KOPT-K1 (cell line): ENCODE measurements around the gene HK1.

Source experiments
- H3K27ac ChIP-seq: fragments of 200-600 bp; sonication (generic); 2 replicates; pipeline ENCODE4 v1.5.1; 2016; ENCODE audit warnings: antibody characterized with exemption, mild to moderate bottlenecking, low read depth, low read length; ENCODE audit not compliant: poor library complexity, severe bottlenecking
- H3K36me3 ChIP-seq: fragments of 200-600 bp; sonication (generic); 2 replicates; pipeline ENCODE4 v1.5.1; 2017; ENCODE audit warnings: antibody characterized with exemption, mild to moderate bottlenecking, low read length, moderate library complexity; ENCODE audit not compliant: insufficient read depth
- H3K9me3 ChIP-seq: fragments of 200-600 bp; sonication (generic); 2 replicates; pipeline ENCODE4 v1.5.1; 2017; ENCODE audit warnings: antibody characterized with exemption, low read length, mild to moderate bottlenecking; ENCODE audit not compliant: insufficient read depth, poor library complexity, severe bottlenecking

The HK1 gene

DNA sequence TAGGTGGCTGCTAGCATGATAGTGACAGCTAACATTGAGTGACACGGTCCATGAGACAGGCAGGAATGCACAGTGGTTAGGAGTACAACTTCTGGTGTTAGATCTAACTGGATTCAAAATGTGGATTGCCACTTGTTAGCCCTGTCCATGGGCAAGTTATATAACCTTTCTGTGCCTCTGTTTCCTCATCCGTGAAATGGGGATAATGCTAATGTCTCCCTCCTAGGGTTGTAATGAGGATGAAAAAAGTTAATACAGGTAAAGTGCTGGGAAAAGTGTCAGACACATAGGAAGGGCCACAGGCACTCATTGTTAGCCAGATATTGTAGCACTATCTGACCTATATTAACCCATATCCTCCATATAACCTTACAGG, 96.6 kb downstream of the HK1 start:
- peaks cover 98% of the 10 kb centered on the region for H3K36me3 ChIP-seq
- no peak overlapping the region for H3K27ac ChIP-seq

DNA sequence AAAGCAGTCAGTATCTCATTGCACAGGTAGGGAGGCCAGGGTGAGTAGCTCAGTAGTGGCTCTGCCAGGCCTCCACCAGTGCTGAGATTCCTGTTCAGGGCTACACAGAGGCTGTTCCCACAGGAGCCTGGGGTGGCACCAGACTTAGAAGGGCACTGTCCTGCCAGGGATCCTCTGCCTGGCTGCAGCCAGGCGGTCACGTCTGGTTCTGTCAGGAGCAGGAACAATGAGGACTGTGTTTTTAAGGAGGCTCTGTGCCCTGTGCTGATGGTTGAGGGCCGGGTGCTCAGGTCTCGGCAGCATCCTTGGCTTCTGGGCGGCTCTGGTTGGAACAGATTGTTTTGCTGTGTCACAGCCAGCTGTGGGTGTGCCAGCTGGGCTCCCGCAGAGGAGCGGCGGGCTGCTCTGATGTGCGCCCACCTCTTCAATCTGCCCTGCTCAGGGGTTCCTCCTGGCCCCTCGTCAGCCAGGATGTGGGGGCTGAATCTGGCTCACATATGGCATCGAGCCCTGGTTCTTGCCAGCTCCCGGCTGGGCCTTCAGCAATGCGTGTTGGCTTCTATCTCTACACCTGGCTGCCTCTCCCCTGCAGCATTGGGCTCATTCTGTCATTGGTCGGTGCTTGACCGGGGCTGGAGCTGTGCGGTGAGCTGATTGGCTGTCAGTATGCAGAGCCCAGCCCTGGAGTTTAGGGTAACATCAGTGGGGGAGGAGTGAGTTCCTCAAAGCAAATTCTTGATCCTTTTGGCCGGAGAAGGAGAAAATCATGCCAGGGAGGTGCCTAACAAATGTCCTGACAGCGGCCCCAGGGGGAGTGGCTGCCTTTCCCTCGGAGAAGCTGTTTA, 97.2 kb downstream of the HK1 start:
- peaks cover 98% of the 10 kb centered on the region for H3K36me3 ChIP-seq
- no peak overlapping the region for H3K27ac ChIP-seq
- no peaks in the 10 kb centered on the region for H3K9me3 ChIP-seq

More for the DNA sequence above, 96.6 kb downstream of the HK1 start:
- H3K9me3 ChIP-seq: no peaks in the 10 kb centered on the region

DNA sequence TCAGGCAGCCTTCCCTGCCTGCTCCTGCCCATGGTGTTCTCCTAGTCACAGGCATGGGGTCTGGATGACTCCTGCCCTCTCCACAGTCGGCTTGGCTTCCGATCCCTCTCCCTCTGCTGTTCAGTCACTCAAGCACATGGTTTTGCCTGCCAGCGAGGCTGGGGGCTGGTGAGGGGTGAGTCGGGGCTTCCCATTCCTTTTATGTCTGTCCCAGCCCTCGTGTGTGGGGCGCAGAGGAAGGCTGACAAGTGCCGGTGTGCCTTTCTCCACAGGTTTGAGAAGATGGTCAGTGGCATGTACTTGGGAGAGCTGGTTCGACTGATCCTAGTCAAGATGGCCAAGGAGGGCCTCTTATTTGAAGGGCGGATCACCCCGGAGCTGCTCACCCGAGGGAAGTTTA, 98.4 kb downstream of the HK1 start:
- Histone ChIP-seq H3K36me3 (peaks cover 98% of the 10 kb centered on the region), H3K27ac (no peak overlapping the region), H3K9me3 (no peaks in the 10 kb centered on the region)

DNA sequence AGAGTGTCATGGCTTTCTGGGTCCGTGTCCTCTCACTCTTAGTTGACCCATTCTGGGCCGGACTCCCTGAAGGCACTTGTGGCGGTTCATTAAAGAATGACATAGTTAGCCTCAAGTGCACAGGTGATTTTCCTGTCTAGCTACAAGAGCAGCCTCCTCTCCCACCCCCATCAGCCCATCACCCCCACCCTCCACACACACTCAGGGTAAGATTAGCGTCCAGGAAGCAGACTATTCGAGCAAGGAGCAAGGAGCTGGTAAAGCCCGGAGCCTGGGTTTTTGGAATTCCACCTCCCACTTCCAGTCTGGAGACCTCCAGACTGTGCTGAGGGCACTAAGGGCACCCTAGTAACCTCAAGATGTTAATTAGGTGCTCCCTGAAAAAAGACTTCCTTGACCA, 98.9 kb downstream of the HK1 start:
- Histone ChIP-seq H3K36me3 (peaks cover 98% of the 10 kb centered on the region), H3K9me3 (no peaks in the 10 kb centered on the region), H3K27ac (no peak overlapping the region)

DNA sequence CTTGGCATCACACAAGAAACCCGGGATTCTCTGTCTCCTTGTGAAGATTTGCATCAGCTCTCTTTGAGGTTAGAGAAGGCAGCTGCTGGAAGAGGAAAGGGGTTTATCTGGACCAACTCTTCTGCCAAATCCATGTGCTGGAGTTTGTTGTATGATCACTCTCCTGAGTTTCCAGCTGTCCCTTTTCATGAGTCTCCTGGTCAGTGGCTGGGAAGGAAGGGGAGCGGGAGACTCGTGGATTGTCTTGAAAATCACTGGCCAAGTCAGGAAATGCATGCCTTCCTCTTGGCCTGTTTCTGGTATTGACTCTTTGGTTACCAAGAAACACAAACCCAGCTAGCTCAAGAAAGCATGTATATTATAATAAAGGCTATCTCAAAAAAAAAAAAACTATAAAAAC, 99.6 kb downstream of the HK1 start:
- H3K36me3 ChIP-seq: peaks cover 99% of the 10 kb centered on the region
- H3K27ac ChIP-seq: no peak overlapping the region

DNA sequence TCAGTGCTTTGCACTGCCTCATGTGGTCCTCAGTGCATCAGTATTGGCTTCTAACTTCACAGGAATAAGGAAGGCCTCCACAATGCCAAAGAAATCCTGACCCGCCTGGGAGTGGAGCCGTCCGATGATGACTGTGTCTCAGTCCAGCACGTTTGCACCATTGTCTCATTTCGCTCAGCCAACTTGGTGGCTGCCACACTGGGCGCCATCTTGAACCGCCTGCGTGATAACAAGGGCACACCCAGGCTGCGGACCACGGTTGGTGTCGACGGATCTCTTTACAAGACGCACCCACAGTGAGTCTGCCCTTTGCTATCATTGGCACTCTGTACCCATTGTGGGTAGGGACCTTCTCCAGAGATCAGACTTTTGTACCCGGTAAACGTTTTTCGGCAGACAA, 101.5 kb downstream of the HK1 start:
- Histone ChIP-seq H3K9me3 (no peaks in the 10 kb centered on the region), H3K27ac (no peak overlapping the region), H3K36me3 (peaks cover 99% of the 10 kb centered on the region)

More for the DNA sequence above, 99.6 kb downstream of the HK1 start:
- H3K9me3 ChIP-seq: no peaks in the 10 kb centered on the region

DNA sequence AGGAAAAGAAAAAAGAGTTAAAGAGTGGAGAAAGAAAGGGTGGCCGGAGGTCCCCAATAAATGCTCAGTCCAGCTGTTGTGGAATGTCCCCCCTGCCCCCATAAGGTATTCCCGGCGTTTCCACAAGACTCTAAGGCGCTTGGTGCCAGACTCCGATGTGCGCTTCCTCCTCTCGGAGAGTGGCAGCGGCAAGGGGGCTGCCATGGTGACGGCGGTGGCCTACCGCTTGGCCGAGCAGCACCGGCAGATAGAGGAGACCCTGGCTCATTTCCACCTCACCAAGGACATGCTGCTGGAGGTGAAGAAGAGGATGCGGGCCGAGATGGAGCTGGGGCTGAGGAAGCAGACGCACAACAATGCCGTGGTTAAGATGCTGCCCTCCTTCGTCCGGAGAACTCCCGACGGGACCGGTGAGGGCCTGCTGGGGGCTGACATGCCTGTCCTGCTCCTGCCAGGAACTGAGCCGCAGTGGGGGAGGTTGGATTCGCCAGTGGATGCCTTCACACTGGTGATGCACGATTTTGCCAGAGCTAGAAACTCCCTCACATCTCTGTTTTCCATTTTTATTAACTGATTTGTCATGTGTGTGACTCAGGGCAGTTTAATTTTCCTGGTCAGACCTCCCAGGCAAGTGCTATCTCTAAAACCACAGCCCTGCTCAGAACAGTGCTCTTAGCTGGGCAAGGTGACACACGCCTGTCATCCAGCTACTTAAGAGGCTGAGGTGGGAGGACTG, 104.3 kb downstream of the HK1 start:
- Histone ChIP-seq H3K27ac (no peak overlapping the region), H3K9me3 (no peaks in the 10 kb centered on the region), H3K36me3 (peaks cover 97% of the 10 kb centered on the region)

DNA sequence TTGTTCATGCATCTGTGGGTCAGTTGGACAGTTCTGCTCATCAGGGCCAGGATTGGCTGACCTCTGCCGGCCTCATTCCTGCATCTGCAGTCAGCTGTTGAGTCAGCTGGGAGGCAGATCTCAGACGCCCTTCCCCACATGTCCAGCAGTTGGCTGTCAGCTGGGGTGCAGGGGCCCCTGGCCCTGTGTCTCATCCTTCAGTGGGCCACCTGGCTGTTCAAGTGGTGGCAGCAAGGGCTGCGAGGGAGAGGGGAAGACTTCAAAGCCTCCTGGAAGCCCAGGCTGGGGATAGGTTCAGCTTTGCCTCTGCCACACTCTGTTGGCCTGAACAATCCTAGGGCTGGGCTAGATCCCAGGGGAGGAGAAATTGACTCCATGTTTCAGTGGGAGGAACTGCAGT, 105.3 kb downstream of the HK1 start:
- Histone ChIP-seq H3K9me3 (no peaks in the 10 kb centered on the region), H3K36me3 (peaks cover 96% of the 10 kb centered on the region), H3K27ac (no peak overlapping the region)

DNA sequence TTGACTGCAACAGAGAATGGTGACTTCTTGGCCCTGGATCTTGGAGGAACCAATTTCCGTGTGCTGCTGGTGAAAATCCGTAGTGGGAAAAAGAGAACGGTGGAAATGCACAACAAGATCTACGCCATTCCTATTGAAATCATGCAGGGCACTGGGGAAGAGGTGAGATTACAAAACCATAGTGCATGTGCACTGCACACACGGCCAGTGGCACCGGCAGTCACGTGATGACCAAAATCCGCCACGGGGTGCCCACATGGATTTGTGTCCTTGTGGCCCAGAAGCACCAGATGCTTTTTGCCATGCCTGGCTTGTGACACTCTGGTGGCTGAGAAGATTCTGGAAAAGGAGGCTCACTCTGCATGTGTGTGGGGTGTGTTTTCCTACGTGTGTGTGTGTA, 106.0 kb downstream of the HK1 start:
- Histone ChIP-seq H3K27ac (no peak overlapping the region), H3K36me3 (peaks cover 96% of the 10 kb centered on the region), H3K9me3 (no peaks in the 10 kb centered on the region)

DNA sequence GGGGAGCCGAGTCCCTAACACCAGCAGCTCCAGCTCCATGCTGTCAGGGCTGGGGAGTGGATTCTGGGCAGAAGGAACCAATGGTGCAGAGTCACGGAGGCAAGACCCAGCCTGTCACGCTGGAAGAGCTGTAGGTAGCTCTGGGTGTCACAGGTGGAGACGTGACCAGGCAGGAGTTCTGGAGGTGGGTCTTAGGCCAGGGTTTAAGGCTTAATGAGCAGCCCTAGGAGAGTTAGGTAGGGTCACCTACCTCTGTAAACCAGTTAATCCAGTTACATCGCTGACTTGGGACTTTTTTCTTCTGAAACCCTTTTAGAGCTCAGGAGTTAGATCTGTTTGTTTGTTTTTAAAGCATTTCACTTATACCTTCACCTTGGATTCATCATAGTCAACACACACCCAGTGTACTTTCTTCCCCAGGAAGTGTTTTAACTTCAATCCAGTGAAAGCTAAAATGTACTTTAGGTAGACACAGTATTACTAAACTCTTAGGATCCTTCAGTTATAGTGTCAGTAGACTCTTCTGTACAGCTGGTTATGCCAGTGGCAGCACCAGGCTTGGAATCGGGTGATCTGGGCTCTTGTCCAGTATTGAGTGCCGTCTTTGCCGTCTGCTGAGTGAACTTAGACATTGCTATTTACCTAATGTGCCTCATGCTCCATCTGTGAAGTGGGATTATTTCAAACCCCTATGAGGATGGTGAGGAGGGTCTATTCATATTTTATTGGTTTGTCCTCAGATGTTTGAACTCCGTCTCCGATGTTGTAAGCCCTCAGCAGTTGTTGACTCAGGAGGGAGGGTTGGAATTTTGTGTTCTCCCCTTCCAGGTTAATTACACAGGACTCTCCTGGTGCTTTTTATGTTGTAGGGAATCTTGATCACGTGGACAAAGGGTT, 107.4 kb downstream of the HK1 start:
- Histone ChIP-seq H3K9me3 (no peaks in the 10 kb centered on the region), H3K27ac (no peak overlapping the region), H3K36me3 (peaks cover 96% of the 10 kb centered on the region)

DNA sequence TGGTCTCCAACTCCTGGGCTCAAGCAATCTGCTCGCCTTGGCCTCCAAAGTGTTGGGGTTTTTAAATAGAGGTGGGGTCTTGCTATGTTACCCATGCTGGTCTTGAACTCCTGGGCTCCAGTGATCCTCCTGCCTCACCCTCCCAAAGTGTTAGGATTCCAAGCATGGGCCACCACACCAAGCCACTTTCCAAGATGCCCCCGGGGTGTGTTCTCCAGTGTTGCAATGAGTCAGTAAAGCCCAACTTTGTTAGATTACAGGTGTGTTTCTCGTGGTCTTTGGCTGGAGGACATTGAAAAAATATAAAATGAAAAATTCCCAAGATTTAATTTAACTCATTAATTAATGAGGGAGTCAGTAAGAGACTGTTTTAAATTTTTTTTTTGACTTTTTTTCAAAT, 109.2 kb downstream of the HK1 start:
- Histone ChIP-seq H3K36me3 (peaks cover 95% of the 10 kb centered on the region), H3K27ac (no peak overlapping the region), H3K9me3 (no peaks in the 10 kb centered on the region)

DNA sequence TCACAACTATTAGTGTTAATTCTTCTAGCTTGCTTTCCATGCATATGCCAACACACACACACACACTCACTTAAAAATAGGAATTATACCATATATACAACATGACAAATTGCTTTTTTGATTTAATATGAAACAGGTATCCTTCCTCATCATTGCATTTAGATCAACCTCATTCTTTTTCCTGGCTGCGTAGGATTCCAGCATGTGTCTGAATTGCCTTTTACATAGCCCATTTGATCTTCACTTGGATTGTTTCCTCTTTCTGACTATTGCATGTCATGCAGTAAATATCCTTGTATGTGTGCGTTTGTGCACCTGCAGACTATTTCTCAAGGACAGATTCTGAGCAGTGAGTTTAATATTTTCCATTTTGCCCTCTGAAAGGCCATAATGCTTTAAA, 110.2 kb downstream of the HK1 start:
- no peaks in the 10 kb centered on the region for H3K9me3 ChIP-seq
- peaks cover 93% of the 10 kb centered on the region for H3K36me3 ChIP-seq
- H3K27ac ChIP-seq: no peak overlapping the region

DNA sequence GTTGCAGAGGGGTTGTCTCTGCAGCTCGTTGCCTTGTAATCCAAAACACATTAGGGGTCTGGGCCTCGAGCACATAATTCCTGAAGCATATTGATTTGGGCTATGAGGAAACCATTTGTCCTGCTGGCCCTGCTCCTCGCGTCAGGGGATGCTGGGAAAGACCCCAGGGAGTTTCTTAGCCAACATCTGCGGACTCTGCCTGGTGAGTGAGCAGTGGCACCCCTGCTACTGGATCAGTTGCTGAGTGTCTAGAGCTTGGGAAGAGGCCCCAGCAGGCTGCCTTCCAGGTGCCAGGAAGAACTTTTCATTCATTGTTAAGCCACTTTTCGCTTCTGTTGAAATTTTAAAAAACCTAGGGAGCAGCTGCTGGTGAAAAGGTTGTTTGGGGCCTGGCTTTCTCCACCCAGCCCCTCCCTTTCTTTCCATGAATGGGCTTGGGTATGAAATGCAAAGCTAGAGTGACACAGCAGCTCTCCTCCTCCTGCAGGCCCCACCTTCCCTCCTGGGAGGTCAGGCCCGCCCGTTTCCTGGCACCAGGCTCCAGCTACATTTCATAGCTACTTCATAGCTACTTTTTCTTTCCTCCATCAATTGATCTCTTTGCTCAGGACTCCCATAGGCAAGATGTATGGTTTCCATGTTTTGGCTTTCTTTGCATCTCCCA, 111.7 kb downstream of the HK1 start:
- Histone ChIP-seq H3K27ac (no peak overlapping the region), H3K9me3 (no peaks in the 10 kb centered on the region), H3K36me3 (peaks cover 93% of the 10 kb centered on the region)

DNA sequence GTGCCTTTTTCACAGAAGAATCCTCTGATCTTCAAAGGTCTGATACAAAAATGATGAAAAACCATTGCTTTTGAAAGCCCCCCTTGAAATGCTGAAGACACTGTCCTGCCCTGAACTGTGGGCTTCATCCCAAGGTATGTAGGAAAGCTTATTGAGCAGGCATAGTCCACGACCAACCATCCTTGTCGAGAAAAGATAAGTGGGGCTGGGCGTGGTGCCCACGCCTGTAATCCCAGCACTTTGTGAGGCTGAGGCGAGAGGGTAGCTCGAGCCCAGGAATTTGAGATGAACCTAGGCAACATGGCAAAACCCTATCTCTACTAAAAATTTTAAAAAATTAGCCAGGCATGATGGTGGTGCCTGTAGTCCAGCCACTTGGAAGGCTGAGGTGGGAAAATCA, 112.9 kb downstream of the HK1 start:
- Histone ChIP-seq H3K9me3 (no peaks in the 10 kb centered on the region), H3K36me3 (peaks cover 86% of the 10 kb centered on the region), H3K27ac (no peak overlapping the region)
